A549 (cell line): ENCODE measurements around the gene RHEBL1. TPM values are rescaled to one million over a fixed set of nuclear protein-coding genes. Genes with fewer than 3 reads are reported as not detected.

Source experiments
- ATAC-seq, 2 experiments: fragments of 200-7000 bp in 1 of 2; fragments of >200 bp in 1 of 2; cut with Nextera tagmentation in 1 of 2; cut with Tn5 transposase in 1 of 2; 3 replicates each; pipeline versions ENCODE4 v1.8.0 to v1.9.1; 2018 to 2020; ENCODE audit warnings: mild to moderate bottlenecking in 1 of 2, moderate library complexity in 1 of 2
- CTCF ChIA-PET: fragments of 300-600 bp; sonication (Branson Sonifier 250); formaldehyde crosslinking; extraction: SDS; loops from one replicate; lab custom pipeline; 2021; ENCODE audit warnings: antibody characterized with exemption, inconsistent platforms; lab: Yijun Ruan, JAX
- POLR2A ChIA-PET: fragments of 350-600 bp; formaldehyde crosslinking; extraction: SDS; loops from one replicate; lab custom pipeline; 2021; ENCODE audit warnings: antibody characterized with exemption, inconsistent platforms; lab: Yijun Ruan, JAX
- DNase-seq, 2 experiments: peaks; one replicate each; pipeline versions ENCODE4 v3.0.0 to v3.0.0-alpha.2; 2011 to 2016; ENCODE audit warnings: low read depth in 1 of 2, low spot score in 1 of 2
- FAIRE-seq: peaks from 2 replicates; lab custom pipeline; 2011; peaks lifted over from hg19 to GRCh38; lab: Jason Lieb, UNC
- H3K27ac ChIP-seq, 2 experiments: fragments of >200 bp; sonication (Bioruptor Twin); formaldehyde crosslinking; 3 replicates each; pipeline ENCODE4 v1.5.1; 2016 to 2017
- H3K4me1 ChIP-seq: fragments of >200 bp; sonication (Bioruptor Twin); formaldehyde crosslinking; 3 replicates; pipeline ENCODE4 v1.6.1; 2016
- H3K4me2 ChIP-seq: fragments of >200 bp; sonication (Bioruptor Twin); formaldehyde crosslinking; 3 replicates; pipeline ENCODE4 v1.6.1; 2016
- H3K4me3 ChIP-seq: fragments of >200 bp; sonication (Bioruptor Twin); formaldehyde crosslinking; 3 replicates; pipeline ENCODE4 v1.5.1; 2016
- H3K9me3 ChIP-seq: fragments of >200 bp; sonication (Bioruptor Twin); formaldehyde crosslinking; 3 replicates; pipeline ENCODE4 v1.6.1; 2016
- BHLHE40 ChIP-seq: IDR thresholded peaks from 2 replicates; pipeline ENCODE4 v1.6.1; 2012; ENCODE audit warnings: low read depth, low read length, inconsistent platforms
- CBX2 ChIP-seq: fragments of 200-600 bp; sonication (generic); IDR thresholded peaks from 2 replicates; pipeline ENCODE4 v1.6.1; 2016; ENCODE audit warnings: low read depth, mild to moderate bottlenecking, borderline replicate concordance
- CBX8 ChIP-seq: fragments of 200-600 bp; sonication (generic); IDR thresholded peaks from 2 replicates; pipeline ENCODE4 v1.6.1; 2016
- EHMT2 ChIP-seq: fragments of 200-600 bp; sonication (generic); IDR thresholded peaks from 2 replicates; pipeline ENCODE4 v1.6.1; 2016; ENCODE audit warnings: antibody characterized with exemption, low read depth, mild to moderate bottlenecking, moderate library complexity
- ESRRA ChIP-seq: fragments of 150-350 bp; IDR thresholded peaks from 2 replicates; pipeline ENCODE4 v1.6.1; 2014; ENCODE audit warnings: mild to moderate bottlenecking, low read length, borderline replicate concordance
- FOSL2 ChIP-seq, 2 experiments: fragments of 450-650 bp in 1 of 2; fragments of >200 bp in 1 of 2; sonication (Bioruptor Twin) in 1 of 2; formaldehyde crosslinking; IDR thresholded peaks; 2 replicates each; pipeline versions ENCODE4 v1.5.0 to v1.6.1; 2016 to 2020; ENCODE audit warnings: mild to moderate bottlenecking in 1 of 2, moderate library complexity in 1 of 2
- FOXS1 ChIP-seq: fragments of 250-450 bp; sonication (Bioruptor Pico); IDR thresholded peaks from 2 replicates; pipeline ENCODE4 v1.5.0; 2020; ENCODE audit warnings: mild to moderate bottlenecking, moderate library complexity
- JUN ChIP-seq, 2 experiments: fragments of >200 bp; sonication (Bioruptor Twin); formaldehyde crosslinking; IDR thresholded peaks; 2 replicates in 1 of 2; 3 replicates in 1 of 2; pipeline ENCODE4 v1.6.1; 2016 to 2017
- KDM5A ChIP-seq: fragments of 200-600 bp; sonication (generic); IDR thresholded peaks from 2 replicates; pipeline ENCODE4 v1.6.1; 2016; ENCODE audit warnings: antibody characterized with exemption, mild to moderate bottlenecking
- MAZ ChIP-seq: fragments of 150-350 bp; IDR thresholded peaks from 2 replicates; pipeline ENCODE4 v1.6.1; 2014; ENCODE audit warnings: antibody characterized with exemption, low read depth, low read length, borderline replicate concordance
- NFE2L2 ChIP-seq: fragments of 150-350 bp; conservative IDR thresholded peaks from 2 replicates; pipeline ENCODE4 v1.6.1; 2014; ENCODE audit warnings: low read length
- POLR2A ChIP-seq: IDR thresholded peaks from 2 replicates; pipeline ENCODE4 v1.6.1; 2012; ENCODE audit warnings: mild to moderate bottlenecking, low read length
- RAD21 ChIP-seq, 2 experiments: fragments of >200 bp in 1 of 2; sonication (Bioruptor Twin) in 1 of 2; formaldehyde crosslinking in 1 of 2; IDR thresholded peaks in 1 of 2; conservative IDR thresholded peaks in 1 of 2; 2 replicates in 1 of 2; 3 replicates in 1 of 2; pipeline ENCODE4 v1.6.1; 2012 to 2018; ENCODE audit warnings: inconsistent platforms in 1 of 2
- SMC3 ChIP-seq: fragments of >200 bp; sonication (Bioruptor Twin); formaldehyde crosslinking; IDR thresholded peaks from 3 replicates; pipeline ENCODE4 v1.6.1; 2018; ENCODE audit warnings: inconsistent platforms
- ZNF302 ChIP-seq: fragments of 250-450 bp; sonication (Bioruptor Pico); IDR thresholded peaks from 2 replicates; pipeline ENCODE4 v1.9.0; 2021; ENCODE audit warnings: inconsistent platforms, mild to moderate bottlenecking, moderate library complexity
- WGBS: methylation state at CpG from one replicate; pipeline ENCODE4 v1.1.6; 2017; ENCODE audit errors: missing lambda C conversion rate; 5-methylcytosine and 5-hydroxymethylcytosine counted together
- polyA plus RNA-seq, 4 experiments: library from polyadenylated mRNA; depleted of rRNA in 3 of 4; stranded (reverse); fragments of >200 nt; fragmentation: RNase III in 1 of 4; extraction: RNeasy Plus Mini Kit Qiagen cat#74134 plus additional on column Dnase treatment in 1 of 4; gene quantifications; 2 replicates in 3 of 4; 3 replicates in 1 of 4; pipeline ENCODE4 v1.2.3, GENCODE V29; 2011 to 2017
- TF ChIP-seq, protein P1 (sequence below): IDR thresholded peaks from 2 replicates; pipeline ENCODE4 v1.6.1; 2012
- TF ChIP-seq, protein P2 (sequence below): IDR thresholded peaks from 2 replicates; pipeline ENCODE4 v1.6.1; 2012
- TF ChIP-seq, protein P3 (sequence below): IDR thresholded peaks from 2 replicates; pipeline ENCODE4 v1.6.1; 2012; ENCODE audit warnings: low read depth, borderline replicate concordance
- TF ChIP-seq, protein P4 (sequence below): fragments of >200 bp; sonication (Bioruptor Twin); formaldehyde crosslinking; IDR thresholded peaks from 3 replicates; pipeline ENCODE4 v1.6.1; 2016
- TF ChIP-seq, protein P5 (sequence below): fragments of 250-450 bp; sonication (Bioruptor Pico); IDR thresholded peaks from 2 replicates; pipeline ENCODE4 v1.5.0; 2020; ENCODE audit warnings: low read depth, mild to moderate bottlenecking, moderate library complexity
- TF ChIP-seq, protein P6 (sequence below): fragments of >200 bp; sonication (Bioruptor Twin); formaldehyde crosslinking; IDR thresholded peaks from 3 replicates; pipeline ENCODE4 v1.5.1; 2016

Gene RHEBL1
- polyA plus RNA-seq, 2 of the 4 experiments (the other 2 are of a cell fraction): 2.1 to 4.0 TPM

DNA sequence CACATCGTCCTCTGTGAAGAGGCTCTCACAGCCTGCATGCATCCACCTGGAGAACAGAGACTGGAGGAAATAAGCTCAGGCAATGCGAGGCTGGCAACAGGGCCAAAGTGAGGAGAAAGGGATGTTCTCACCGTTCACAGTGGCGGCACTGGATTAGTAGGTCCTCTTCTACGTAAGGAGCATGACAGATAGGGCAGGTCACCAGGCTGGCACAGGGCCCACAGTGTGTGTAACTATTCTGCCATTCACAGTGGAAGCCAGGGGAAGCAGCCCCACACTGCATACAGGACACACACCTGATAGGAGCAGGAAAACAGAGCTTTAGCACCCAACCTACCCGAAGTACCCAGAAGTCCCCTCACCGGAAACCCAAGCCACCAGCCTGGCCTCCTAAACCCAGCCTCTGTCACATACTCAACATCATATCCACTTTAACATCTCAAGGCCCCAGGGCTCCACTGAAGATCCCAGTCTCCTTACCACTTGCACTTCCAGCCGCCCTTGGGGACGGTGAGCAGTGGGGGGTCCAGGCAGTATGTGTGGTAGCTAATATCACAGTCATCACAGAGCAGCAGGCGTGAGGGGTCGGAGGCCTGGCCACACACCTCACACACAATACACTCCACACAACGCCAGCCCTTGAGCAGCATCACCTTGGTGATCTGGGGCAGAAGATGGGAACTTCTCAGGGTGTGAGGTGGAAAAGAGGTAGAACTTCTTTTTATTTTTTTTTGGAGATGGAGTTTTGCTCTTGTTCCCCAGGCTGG, 23.5 kb downstream of the RHEBL1 start (continued):
- no peak for TF ChIP-seq EHMT2
- no peak for TF ChIP-seq ESRRA
- no peak for TF ChIP-seq BHLHE40
- TF ChIP-seq, all 56 proteins: peak for 0

DNA sequence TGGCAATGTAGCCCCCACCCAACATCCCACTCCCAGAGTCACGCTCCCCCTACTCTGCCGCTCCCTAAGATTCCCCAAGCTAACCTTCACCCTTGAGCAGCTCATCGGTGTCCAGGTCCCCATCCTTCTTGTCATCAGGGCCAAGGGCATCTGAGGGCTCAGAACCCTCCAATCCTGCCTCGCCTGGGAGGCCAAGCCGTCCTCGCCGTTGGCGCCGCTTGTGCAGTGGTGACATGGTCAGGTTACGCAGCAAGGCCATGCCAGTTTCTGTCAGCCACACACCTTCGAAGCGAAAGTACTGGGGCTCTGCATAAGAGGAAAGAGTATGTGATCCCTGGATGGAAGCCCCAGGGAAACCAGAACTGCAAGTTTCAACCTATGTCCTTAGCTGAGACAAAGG, 25.1 kb downstream of the RHEBL1 start:
- H3K9me3 ChIP-seq: no peaks in the 10 kb centered on the region
- TF ChIP-seq, protein P1, sequence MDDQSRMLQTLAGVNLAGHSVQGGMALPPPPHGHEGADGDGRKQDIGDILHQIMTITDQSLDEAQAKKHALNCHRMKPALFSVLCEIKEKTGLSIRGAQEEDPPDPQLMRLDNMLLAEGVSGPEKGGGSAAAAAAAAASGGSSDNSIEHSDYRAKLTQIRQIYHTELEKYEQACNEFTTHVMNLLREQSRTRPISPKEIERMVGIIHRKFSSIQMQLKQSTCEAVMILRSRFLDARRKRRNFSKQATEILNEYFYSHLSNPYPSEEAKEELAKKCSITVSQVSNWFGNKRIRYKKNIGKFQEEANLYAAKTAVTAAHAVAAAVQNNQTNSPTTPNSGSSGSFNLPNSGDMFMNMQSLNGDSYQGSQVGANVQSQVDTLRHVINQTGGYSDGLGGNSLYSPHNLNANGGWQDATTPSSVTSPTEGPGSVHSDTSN: no peak
- no peak for TF ChIP-seq RAD21 (conservative IDR thresholded peaks at IDR 0.05 in 1 of 2, IDR thresholded peaks at IDR 0.05 in 1 of 2)
- TF ChIP-seq SMC3: no peak
- no peak for TF ChIP-seq POLR2A
- TF ChIP-seq JUN (IDR thresholded peaks at IDR 0.05): no peak
- TF ChIP-seq, protein P2, sequence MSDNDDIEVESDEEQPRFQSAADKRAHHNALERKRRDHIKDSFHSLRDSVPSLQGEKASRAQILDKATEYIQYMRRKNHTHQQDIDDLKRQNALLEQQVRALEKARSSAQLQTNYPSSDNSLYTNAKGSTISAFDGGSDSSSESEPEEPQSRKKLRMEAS: no peak
- TF ChIP-seq ZNF302 (CRISPR knock-in tag): no peak
- no peak for TF ChIP-seq FOXS1 (CRISPR knock-in tag)
- no peak for TF ChIP-seq MAZ
- no peak for TF ChIP-seq KDM5A
- TF ChIP-seq FOSL2 (IDR thresholded peaks at IDR 0.05): no peak
- TF ChIP-seq FOSL2 (CRISPR knock-in tag; IDR thresholded peaks at IDR 0.05): no peak
- TF ChIP-seq, protein P3, sequence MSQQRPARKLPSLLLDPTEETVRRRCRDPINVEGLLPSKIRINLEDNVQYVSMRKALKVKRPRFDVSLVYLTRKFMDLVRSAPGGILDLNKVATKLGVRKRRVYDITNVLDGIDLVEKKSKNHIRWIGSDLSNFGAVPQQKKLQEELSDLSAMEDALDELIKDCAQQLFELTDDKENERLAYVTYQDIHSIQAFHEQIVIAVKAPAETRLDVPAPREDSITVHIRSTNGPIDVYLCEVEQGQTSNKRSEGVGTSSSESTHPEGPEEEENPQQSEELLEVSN: no peak
- TF ChIP-seq, protein P4, sequence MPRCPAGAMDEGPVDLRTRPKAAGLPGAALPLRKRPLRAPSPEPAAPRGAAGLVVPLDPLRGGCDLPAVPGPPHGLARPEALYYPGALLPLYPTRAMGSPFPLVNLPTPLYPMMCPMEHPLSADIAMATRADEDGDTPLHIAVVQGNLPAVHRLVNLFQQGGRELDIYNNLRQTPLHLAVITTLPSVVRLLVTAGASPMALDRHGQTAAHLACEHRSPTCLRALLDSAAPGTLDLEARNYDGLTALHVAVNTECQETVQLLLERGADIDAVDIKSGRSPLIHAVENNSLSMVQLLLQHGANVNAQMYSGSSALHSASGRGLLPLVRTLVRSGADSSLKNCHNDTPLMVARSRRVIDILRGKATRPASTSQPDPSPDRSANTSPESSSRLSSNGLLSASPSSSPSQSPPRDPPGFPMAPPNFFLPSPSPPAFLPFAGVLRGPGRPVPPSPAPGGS: no peak
- TF ChIP-seq, protein P5, sequence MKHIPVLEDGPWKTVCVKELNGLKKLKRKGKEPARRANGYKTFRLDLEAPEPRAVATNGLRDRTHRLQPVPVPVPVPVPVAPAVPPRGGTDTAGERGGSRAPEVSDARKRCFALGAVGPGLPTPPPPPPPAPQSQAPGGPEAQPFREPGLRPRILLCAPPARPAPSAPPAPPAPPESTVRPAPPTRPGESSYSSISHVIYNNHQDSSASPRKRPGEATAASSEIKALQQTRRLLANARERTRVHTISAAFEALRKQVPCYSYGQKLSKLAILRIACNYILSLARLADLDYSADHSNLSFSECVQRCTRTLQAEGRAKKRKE (CRISPR knock-in tag): no peak
- H3K4me1 ChIP-seq: peaks cover 4% of the 10 kb centered on the region
- 96% methylated on average over 12 of the region's 12 CpGs for WGBS
- CTCF ChIA-PET: interaction anchor here (0.8 to 3.8 kb wide), 13 partner anchors 14 to 57 kb away, joined by 3 to 34 read pairs (median 5); partner anchors contain the start of gene KMT2D
- no peak overlapping the region for H3K4me2 ChIP-seq
- DNase-seq (no peak), FAIRE-seq (no peak), ATAC-seq (no peak)
- POLR2A ChIA-PET: no interaction called here
- no peak overlapping the region for H3K4me3 ChIP-seq
- H3K27ac ChIP-seq: no peak overlapping the region

DNA sequence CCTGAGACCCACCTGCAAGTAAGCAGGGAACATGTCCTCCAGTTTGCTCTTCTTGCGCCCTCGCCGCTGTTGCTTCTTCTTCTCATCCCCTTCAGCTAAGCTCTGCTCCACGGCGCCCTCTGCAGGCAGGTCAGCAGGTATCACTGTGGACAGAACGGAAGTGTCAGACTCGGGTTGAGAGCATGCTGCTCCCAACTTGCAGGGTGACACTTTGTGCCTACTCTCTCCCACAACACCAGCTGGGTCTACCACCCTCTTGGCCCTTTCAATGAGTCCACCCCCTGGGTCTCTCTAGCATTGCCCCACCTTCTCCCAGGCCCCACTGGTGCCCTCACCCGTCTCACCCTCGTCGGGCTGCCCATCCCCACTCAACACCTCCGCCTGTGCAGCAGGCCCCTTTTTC, 25.9 kb downstream of the RHEBL1 start:
- ATAC-seq (peak; percentile 62 to 86; a peak in 5 of 6 replicates), FAIRE-seq (no peak), DNase-seq (peak; percentile 73 to 74)
- TF ChIP-seq, protein P6, sequence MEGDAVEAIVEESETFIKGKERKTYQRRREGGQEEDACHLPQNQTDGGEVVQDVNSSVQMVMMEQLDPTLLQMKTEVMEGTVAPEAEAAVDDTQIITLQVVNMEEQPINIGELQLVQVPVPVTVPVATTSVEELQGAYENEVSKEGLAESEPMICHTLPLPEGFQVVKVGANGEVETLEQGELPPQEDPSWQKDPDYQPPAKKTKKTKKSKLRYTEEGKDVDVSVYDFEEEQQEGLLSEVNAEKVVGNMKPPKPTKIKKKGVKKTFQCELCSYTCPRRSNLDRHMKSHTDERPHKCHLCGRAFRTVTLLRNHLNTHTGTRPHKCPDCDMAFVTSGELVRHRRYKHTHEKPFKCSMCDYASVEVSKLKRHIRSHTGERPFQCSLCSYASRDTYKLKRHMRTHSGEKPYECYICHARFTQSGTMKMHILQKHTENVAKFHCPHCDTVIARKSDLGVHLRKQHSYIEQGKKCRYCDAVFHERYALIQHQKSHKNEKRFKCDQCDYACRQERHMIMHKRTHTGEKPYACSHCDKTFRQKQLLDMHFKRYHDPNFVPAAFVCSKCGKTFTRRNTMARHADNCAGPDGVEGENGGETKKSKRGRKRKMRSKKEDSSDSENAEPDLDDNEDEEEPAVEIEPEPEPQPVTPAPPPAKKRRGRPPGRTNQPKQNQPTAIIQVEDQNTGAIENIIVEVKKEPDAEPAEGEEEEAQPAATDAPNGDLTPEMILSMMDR: peak; percentile 55
- TF ChIP-seq CBX8: no peak
- TF ChIP-seq NFE2L2: no peak
- no peak for TF ChIP-seq CBX2
- Histone ChIP-seq H3K4me3 (no peak overlapping the region), H3K27ac (no peak overlapping the region), H3K4me1 (no peaks in the 10 kb centered on the region), H3K9me3 (no peaks in the 10 kb centered on the region), H3K4me2 (no peak overlapping the region)
- 69% methylated on average over 11 of the region's 11 CpGs for WGBS
- ChIA-PET CTCF (interaction anchor here (0.7 to 3.8 kb wide), 24 partner anchors 9 to 207 kb away, joined by 3 to 34 read pairs (median 5); partner anchors contain the start of gene KMT2D), POLR2A (no interaction called here)
